Middle frontal gyrus (tissue), 1 donor: ENCODE measurements around the gene LRP1.

Experiments used
- DNase-seq: peaks from one replicate; pipeline ENCODE4 v3.0.0-alpha.2; 2015; ENCODE audit warnings: low spot score; ENCODE audit errors: extremely low spot score

LRP1 gene

GRCh38 chr12:57173683-57174082, 45.4 kb downstream of the LRP1 start:
- DNase-seq = no peak

DNA sequence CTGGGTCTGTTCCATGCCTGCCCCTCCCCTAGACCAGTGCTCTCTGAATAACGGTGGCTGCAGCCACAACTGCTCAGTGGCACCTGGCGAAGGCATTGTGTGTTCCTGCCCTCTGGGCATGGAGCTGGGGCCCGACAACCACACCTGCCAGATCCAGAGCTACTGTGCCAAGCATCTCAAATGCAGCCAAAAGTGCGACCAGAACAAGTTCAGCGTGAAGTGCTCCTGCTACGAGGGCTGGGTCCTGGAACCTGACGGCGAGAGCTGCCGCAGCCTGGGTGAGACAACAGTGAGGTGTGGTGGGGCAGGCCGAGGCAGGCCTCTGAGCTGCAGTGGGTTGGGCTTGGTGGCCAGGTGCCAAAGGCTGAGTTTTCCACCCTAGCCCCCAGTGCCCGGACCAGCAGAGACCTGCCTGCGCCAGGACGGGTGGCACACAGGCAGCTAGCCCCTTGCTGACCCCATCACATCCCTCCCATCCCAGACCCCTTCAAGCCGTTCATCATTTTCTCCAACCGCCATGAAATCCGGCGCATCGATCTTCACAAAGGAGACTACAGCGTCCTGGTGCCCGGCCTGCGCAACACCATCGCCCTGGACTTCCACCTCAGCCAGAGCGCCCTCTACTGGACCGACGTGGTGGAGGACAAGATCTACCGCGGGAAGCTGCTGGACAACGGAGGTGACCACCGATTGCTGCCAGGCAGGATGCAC, 47.3 kb downstream of the LRP1 start:
- DNase-seq = no peak

- no peak for DNase-seq
Observed at GRCh38 chr12:57176139-57176477, 47.8 kb downstream of the LRP1 start.

DNA sequence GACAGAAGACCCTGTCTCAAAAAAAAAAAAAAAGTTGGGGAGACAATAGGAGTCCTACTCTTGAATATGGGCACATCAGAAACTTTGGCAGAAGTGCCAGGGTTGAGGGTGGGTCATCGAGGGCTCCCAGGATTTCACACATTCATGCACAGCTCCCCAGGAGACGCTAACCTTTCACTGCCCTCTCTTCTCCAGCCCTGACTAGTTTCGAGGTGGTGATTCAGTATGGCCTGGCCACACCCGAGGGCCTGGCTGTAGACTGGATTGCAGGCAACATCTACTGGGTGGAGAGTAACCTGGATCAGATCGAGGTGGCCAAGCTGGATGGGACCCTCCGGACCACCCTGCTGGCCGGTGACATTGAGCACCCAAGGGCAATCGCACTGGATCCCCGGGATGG, 48.6 kb downstream of the LRP1 start:
- DNase-seq = no peak

GRCh38 chr12:57177354-57177753, 49.1 kb downstream of the LRP1 start:
- DNase-seq = no peak

- DNase-seq = no peak
Observed at GRCh38 chr12:57178213-57178612, 49.9 kb downstream of the LRP1 start.

DNA sequence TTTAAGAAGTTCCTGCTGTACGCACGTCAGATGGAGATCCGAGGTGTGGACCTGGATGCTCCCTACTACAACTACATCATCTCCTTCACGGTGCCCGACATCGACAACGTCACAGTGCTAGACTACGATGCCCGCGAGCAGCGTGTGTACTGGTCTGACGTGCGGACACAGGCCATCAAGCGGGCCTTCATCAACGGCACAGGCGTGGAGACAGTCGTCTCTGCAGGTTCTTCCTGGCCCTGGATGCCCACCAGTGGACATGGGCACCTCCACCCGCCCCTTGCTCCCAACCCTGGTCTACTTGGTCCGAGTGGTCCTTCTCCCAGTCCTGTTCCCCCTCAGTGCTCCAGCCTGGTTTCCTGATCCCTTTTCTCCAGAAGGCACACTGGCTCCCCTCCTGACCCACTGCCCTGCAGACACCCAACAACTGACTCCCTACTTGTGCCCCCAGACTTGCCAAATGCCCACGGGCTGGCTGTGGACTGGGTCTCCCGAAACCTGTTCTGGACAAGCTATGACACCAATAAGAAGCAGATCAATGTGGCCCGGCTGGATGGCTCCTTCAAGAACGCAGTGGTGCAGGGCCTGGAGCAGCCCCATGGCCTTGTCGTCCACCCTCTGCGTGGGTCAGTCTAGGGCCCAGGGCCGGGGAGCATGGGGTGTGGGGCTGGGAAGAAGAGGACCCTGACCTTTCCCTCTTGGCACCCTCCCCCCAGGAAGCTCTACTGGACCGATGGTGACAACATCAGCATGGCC, 51.2 kb downstream of the LRP1 start:
- DNase-seq = no peak

DNA sequence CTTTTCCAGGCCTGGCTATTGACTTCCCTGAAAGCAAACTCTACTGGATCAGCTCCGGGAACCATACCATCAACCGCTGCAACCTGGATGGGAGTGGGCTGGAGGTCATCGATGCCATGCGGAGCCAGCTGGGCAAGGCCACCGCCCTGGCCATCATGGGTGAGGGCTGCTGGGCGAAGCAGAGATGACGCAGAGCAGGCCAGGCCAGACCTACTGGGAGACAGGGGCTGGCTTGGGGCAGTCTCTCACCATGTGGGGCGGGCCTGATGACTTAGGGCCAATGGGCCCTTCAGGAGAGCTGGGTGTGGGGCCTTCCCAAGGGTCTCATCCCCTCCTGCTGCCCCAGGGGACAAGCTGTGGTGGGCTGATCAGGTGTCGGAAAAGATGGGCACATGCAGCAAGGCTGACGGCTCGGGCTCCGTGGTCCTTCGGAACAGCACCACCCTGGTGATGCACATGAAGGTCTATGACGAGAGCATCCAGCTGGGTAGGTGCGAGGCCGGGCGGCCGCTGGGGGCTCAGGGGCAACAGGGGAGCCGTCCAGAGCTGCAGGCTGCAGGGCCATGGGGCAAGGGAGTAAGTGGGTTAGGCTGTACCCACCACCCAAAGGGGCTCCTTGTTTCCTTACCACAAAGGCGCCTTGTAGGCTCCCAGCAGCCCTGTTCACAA, 52.2 kb downstream of the LRP1 start:
- no peak for DNase-seq

DNA sequence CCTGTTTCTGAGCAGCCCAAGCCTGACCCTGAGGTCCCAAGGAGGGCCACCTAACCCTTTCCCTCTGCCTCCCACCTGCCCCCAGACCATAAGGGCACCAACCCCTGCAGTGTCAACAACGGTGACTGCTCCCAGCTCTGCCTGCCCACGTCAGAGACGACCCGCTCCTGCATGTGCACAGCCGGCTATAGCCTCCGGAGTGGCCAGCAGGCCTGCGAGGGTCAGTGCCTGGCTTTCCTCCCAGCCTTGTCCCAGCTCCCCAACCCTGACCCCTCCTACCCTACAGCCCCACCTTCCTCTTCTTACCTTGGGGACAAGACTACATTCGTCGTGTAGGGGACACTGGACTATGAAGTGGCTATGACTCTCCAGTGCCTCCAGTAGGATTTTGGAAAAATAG, 52.8 kb downstream of the LRP1 start:
- DNase-seq = no peak

- DNase-seq = no peak
Observed at GRCh38 chr12:57181561-57182155, 53.4 kb downstream of the LRP1 start.

DNA sequence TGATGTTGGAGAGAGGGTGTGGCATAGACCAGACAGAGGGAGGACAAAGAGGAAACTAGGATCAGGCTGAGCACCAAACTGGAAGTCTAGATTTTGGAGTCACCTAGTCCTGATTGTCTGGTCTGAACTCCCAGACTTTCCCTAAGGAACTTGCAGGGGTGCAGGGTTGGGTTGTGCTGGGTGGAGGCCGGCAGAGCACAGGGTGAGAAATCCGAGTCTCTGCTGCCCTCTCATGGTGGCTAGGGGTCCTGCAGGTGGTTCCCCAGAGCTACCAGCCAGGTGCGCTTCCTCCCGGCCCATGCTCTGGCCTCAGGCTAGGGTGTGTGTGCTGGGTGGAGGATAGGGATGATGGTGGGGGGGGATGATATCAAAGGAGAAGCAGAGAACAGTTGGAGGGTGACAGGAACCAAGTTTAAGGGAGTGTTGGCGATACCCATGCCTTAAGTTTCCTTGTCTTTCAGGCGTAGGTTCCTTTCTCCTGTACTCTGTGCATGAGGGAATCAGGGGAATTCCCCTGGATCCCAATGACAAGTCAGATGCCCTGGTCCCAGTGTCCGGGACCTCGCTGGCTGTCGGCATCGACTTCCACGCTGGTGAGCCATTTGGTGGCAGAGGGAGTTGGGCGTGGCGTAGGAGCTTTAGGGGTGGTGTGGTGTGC, 54.8 kb downstream of the LRP1 start:
- no peak for DNase-seq

GRCh38 chr12:57183939-57184725, 55.8 kb downstream of the LRP1 start:
- DNase-seq = no peak

- DNase-seq = no peak
Observed at GRCh38 chr12:57185403-57185802, 57.1 kb downstream of the LRP1 start.

GRCh38 chr12:57185906-57186508, 57.7 kb downstream of the LRP1 start:
- no peak for DNase-seq

GRCh38 chr12:57187222-57188089, 59.2 kb downstream of the LRP1 start:
- DNase-seq = no peak

DNA sequence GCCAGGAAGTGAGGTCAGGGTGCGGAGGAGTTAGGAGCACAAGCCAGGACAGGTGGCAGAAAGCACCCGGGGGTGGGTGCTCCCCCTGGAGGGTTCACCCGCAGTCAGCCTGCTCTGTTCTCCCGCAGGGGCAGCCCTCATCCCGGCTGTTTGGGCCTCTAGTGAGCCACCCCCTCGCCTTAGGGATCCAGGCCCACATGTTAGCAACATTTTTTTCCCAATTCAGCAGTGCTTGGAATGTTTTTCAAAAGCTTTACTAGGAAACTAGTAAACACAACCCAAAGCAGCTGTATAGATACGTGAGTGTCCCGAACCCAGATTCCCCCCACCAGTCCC, 59.8 kb downstream of the LRP1 start:
- no peak for DNase-seq

DNA sequence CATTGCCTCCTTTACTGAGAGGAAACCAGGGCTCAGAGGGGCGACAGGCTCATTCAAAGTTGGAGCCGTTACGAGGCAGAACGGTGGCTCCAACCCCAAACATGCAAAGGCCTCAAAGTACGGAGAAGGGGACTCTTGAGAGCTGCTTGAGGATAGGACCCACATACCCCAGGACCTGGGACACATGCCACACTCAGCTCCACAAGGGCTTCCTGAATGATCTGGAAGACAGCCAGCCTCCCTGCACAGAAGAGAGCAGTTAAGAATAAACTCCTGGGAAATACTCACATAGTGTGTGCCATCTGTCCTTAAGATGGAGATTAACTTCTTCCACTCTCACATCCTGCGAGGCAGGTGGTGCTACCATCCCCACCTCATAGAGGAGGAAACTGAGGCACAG, 61.8 kb downstream of the LRP1 start:
- DNase-seq = peak; percentile 57

DNA sequence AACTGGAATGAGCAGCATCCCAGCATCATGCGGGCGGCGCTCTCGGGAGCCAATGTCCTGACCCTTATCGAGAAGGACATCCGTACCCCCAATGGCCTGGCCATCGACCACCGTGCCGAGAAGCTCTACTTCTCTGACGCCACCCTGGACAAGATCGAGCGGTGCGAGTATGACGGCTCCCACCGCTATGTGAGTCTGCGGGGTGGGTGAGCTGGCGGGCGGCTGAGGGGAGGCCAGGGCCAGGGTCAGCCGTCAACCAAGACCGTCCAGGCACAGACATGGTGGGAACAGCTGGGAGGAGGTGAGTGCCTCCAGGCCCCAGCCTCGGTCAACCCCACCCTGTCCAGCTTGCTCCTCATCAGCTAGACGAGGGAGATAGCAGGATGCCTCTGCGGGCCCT, 62.5 kb downstream of the LRP1 start:
- DNase-seq = no peak

DNA sequence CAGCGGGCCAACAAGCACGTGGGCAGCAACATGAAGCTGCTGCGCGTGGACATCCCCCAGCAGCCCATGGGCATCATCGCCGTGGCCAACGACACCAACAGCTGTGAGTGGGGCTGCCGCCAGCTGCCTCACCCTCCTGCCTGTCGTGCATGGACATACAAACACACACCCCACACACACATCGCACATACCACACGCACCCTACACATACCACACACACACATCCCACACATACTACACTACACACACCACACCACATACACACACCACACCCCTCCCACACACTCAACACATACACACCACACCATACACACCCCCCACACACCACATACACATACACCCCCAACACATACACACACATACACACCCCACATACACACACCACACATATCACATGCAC, 63.1 kb downstream of the LRP1 start:
- no peak for DNase-seq

GRCh38 chr12:57192920-57193319, 64.6 kb downstream of the LRP1 start:
- no peak for DNase-seq
